ENCODE results near the gene NKX1-2. TPM values are rescaled to one million over a fixed set of nuclear protein-coding genes. Genes with fewer than 3 reads are reported as not detected.

The NKX1-2 gene
- total RNA-seq, 1 experiment from 2014 or later: not detected

DNA sequence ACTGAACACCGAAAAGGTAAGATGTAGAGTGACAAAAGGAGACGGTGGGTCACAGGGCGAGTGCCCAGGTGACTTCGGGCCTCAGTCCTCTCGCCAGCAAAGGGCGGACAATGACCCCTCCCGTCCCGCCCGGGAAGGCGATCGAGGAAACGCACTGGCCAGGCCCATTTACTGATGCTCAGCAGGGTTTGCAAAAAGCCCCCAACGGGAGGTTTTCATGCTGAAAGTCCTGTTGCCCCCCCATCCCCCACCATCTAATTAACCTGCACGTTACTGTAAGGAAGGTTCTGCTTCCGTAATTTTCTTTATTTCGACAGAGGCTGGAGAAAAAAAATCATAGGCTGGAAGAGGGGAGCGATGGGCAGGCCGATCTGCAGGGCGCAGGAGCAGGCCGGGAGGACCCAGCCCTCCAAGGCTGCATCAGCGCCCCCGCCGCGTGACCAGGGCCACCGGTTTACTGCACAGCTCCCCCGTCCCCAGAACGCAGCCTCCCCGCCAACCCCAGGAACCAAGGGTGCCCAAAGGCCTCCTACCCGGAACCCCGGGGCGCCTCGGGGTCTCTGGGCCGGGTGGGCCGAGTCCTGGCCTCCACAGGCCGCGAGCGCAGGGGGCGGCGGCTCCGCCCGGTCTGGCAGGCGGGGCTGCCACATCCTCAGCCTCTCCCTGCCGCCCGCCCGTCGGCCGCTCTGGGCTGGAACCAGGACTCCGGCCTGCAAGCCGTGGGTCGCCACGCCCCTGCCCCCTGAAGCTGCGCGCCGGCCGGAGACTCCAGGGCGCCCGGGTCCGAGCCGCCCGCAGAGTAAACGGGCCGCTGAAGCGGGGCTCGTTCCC is 31.7 kb downstream of the NKX1-2 start:
- DNase-seq (ENCODE audit: low read depth): peak; percentile 57

DNA sequence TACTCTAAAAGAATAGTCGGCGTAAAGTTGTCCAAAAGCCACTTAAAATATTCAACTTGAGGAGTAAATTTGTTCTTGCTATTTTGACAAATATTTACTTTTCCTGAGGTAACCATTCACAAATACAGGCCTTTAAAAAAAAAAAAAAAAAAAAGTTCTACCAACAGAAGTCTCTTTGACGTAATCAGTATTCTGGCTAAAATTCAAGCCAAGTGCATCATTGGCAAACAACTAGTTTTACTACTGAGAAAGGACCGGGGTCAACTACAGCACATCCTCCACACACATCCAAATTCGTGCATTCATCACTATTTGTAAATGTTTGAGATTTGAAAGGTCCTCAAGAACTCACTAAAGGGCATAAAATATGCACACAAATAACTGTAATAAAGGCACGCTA is 33.1 kb downstream of the NKX1-2 start:
- no peak for DNase-seq (ENCODE audit: low read depth)

DNA sequence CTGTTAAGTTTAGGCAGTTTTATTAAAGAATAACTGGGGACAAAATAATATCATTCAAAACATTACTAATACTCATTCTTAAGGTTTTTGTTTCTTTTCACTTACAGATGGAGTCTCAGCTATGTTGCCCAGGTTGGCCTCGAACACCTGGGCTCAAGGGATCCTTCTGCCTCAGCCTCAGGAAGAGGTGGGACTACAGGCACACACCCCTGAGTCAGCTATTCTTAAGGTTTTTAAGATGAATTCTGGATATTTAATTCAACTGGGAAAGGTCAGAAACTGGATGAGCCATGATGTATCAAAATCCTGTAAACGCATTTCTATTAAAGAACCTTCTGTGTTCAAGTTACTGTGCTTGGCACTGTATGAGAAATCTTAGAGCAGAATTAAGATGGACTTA is 34.6 kb downstream of the NKX1-2 start:
- DNase-seq (ENCODE audit: low read depth): no peak

DNA sequence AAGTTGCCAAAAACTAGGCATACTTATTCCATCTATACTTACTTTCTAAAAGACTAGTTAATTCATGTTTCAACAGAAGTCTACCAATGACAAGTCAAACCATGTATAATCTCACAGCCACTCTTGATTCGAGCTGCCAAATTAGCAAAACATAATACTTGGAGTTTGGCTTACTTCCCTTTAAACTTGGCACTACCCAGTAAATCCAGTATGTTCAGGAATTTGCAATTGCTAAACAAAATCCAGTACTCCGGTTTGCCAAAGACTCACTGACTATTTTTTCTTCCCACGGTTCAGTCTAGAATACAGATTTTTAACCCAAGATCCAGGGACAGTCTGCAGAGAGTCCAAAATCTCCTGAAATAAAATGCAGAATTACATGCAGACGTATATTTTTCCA is 35.8 kb downstream of the NKX1-2 start:
- no peak for DNase-seq (ENCODE audit: low read depth)

DNA sequence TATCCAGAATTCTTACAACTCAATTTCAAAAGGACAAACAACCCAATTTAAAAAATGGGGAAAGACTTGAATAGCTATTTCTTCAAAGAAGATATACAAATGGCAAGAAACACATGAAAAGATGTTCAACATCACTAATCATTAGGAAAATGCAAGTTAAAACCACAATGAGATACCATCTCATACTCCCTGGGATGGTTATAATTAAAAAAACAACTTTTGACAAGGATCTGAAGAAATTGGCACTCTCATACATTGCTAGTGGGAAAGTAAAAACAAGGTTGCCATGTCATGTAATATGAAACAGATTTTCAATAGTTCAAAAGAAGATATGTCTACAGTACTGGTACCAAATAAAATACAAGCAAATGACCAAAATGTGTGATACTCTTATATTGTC is 40.1 kb downstream of the NKX1-2 start:
- no peak for DNase-seq (ENCODE audit: low read depth)

DNA sequence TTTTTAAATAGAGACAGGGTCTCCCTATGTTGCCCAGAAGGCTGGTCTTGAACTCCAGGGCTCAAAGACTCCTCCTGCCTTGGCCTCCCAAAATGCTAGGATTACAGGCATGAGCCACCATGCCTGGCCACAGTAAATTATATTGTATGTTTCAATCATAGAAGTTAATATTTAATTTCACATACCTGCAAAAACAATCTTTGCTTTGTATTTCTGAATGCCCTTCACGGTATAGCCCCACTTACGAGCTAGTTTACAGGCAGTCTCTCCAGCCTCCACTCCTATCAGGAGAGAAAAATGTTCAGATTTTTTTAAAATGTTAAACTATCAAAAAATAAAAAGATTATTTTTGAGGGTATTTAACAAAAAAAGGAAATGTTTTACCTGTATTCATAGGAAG is 41.5 kb downstream of the NKX1-2 start:
- DNase-seq (ENCODE audit: low read depth): no peak

DNA sequence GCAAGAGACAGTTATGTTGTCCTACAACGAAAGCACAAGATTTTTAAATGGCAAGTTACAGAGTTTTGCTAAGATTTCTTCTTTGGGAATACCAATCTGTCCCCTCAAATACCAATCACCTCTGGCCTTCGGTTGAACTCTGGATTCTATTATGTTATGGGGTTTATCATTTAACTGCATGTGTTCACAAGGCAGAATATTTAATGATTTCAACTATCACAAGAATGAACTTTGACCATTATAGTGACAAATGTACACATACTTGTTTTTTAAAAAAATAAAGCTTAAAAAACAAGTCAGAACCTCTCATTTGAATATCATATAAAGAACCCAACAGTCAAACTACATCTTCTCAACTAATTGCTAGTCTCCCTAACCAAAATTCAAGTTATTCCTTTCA is 42.4 kb downstream of the NKX1-2 start:
- no peak for DNase-seq (ENCODE audit: low read depth)

DNA sequence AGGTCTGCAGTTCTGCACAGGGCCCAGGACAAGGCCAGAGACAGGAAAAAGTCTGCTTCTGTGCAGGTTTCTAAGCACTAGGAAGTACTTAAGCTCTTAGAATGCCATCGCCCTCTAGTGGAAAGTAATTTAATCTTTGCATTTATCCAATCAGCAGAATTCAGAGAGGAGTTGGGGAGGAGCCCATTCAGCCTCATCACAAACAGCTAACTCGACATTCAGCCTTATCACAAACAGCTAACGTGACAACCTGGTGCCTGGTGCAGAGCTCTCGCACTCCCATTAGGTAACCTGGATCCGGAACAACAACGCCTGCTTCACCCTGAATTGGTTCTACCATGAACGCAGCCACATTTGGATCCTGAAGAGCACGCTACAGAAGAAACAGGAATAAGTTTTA is 46.3 kb downstream of the NKX1-2 start:
- DNase-seq (ENCODE audit: low read depth): peak; percentile 53

DNA sequence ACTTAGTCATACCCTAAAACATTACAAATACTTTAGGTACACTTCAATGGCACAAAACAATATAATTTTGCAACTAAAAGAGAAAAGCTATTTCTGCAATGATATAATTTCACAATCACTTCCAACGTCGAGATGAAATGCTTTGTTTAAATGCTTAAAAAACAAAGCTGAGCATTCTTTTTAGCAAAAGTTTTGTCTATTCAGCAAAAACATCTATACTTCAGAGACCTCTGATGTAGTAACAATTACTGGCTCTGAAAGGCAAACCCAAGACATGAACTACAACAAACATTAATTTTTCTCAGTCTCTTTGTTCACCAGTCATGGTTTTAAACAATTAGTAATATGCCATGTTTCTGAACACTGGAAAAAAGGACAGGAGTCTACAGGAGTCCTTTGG is 47.6 kb downstream of the NKX1-2 start:
- DNase-seq (ENCODE audit: low read depth): no peak

DNA sequence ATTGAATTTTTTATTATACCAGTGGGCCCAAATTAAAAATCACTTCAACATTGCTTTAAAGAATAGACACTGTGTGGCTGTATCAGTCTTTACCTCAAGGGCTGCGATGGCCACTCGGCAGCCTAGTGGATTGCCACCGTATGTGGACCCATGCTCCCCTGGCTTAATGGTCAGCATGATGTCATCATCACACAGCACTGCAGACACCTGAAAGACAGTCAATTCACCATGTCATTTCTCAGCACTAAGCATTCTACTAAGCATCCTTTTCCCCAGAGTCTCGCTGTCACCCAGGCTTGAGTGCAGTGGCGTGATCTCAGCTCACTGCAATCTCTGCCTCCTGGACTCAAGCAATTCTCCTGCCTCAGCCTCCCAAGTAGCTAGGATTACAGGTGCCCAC is 48.2 kb downstream of the NKX1-2 start:
- DNase-seq (ENCODE audit: low read depth): no peak

Other genes with a start within 250 kb of the NKX1-2 start
- 90.5 and 101 TPM in 2 replicates for gene OAT, start 31.1 kb downstream of the NKX1-2 start, total RNA-seq (2014; rRNA removed; shearing (Covaris generic))
- gene LHPP, start 11.8 kb upstream of the NKX1-2 start, total RNA-seq (2014; rRNA removed; shearing (Covaris generic)): 2.6 and 6.0 TPM in 2 replicates